ENCODE data around the gene OBSCN.

DNA sequence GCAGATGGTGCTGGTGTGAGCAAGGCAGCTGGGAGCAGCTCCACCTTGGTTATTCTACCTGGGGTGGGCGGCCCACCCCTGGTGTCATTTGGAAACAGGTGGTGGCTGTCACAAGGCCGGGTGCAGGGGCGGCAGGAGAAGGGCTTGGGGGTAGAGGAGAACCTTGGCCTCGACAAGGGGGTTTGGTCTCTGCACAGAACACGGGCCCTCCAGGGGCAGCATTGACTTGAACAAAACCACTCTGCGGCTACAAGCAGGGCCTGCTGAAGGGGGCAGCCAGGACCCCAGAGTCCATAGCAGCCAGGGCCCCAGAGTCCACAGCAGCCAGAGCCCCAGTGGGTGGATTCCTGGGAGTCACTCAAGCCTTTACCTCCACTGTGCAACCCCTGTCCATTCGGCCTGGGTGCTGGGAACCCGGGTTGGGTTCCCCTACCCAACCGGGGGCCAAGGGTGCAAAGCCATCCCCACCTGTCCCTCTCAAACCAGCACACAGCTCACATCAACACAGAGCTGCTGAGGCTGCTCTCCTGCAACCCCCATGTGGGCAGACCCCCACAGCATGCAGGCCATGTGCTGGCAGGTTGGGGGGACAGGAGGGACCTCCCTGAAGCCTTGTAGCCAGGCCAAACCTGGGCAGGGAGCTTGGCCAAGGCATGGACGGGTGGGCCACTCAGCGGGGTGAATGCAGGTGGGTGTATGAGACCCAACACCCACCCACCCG lies 191.1 kb downstream of the OBSCN start:
- TF ChIP-seq TAF1 (IDR thresholded peaks at IDR 0.05; ENCODE audit: borderline replicate concordance, insufficient read depth, low read length) (no peak), POLR2AphosphoS5 (IDR thresholded peaks at IDR 0.05; ENCODE audit: low read depth, low read length) (no peak), FOXP2 (optimal IDR thresholded peaks at IDR 0.05; ENCODE audit: borderline replicate concordance, extremely low read depth, extremely low read length, insufficient read depth) (no peak), SIN3A (IDR thresholded peaks at IDR 0.05; ENCODE audit: borderline replicate concordance, insufficient read depth, low read length) (no peak)
- TF ChIP-seq, protein P1, sequence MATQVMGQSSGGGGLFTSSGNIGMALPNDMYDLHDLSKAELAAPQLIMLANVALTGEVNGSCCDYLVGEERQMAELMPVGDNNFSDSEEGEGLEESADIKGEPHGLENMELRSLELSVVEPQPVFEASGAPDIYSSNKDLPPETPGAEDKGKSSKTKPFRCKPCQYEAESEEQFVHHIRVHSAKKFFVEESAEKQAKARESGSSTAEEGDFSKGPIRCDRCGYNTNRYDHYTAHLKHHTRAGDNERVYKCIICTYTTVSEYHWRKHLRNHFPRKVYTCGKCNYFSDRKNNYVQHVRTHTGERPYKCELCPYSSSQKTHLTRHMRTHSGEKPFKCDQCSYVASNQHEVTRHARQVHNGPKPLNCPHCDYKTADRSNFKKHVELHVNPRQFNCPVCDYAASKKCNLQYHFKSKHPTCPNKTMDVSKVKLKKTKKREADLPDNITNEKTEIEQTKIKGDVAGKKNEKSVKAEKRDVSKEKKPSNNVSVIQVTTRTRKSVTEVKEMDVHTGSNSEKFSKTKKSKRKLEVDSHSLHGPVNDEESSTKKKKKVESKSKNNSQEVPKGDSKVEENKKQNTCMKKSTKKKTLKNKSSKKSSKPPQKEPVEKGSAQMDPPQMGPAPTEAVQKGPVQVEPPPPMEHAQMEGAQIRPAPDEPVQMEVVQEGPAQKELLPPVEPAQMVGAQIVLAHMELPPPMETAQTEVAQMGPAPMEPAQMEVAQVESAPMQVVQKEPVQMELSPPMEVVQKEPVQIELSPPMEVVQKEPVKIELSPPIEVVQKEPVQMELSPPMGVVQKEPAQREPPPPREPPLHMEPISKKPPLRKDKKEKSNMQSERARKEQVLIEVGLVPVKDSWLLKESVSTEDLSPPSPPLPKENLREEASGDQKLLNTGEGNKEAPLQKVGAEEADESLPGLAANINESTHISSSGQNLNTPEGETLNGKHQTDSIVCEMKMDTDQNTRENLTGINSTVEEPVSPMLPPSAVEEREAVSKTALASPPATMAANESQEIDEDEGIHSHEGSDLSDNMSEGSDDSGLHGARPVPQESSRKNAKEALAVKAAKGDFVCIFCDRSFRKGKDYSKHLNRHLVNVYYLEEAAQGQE (IDR thresholded peaks at IDR 0.05; ENCODE audit: insufficient read depth in 1 of 2, low read depth in 2 of 2, low read length in 2 of 2): no peak
